PC-3 (cell line): ENCODE results near the gene CABP1. TPM values are rescaled to one million over a fixed set of nuclear protein-coding genes. Genes with fewer than 3 reads are reported as not detected.

Experiments used
- ATAC-seq: fragments of 200-7000 bp; cut with Tn5 transposase; 2 replicates; pipeline ENCODE4 v1.9.1; 2020; ENCODE audit warnings: mild to moderate bottlenecking, moderate library complexity
- BruUV-seq: library from RNA; stranded (reverse); fragments of 400-500 nt; replicated peaks from 2 replicates; lab custom pipeline; 2021; lab: Mats Ljungman, UMichigan
- CTCF ChIA-PET: fragments of 300-600 bp; sonication (Branson Sonifier 250); formaldehyde crosslinking; loops from one replicate; lab custom pipeline; 2022; ENCODE audit warnings: antibody characterized with exemption; lab: Charles Lee
- POLR2A ChIA-PET: fragments of 300-600 bp; sonication (Branson Sonifier 250); formaldehyde crosslinking; loops from one replicate; lab custom pipeline; 2022; ENCODE audit warnings: antibody characterized with exemption; ENCODE audit not compliant: unreplicated experiment; lab: Charles Lee
- DNase-seq: peaks from one replicate; pipeline ENCODE4 v3.0.0-alpha.2; 2015
- H2AFZ ChIP-seq: fragments of 300-600 bp; sonication (generic); 2 replicates; pipeline ENCODE4 v1.6.0; 2016; ENCODE audit warnings: antibody characterized with exemption, low read length
- H3F3A ChIP-seq: fragments of 300-600 bp; sonication (generic); one replicate; pipeline ENCODE4 v1.6.0; 2017; ENCODE audit warnings: antibody characterized with exemption, low read length, control low read depth, mild to moderate bottlenecking; ENCODE audit not compliant: unreplicated experiment
- H3K27ac ChIP-seq: fragments of 300-600 bp; sonication (generic); 2 replicates; pipeline ENCODE4 v1.5.1; 2016; ENCODE audit warnings: mild to moderate bottlenecking, low read length
- H3K27me3 ChIP-seq: fragments of 300-600 bp; sonication (generic); 2 replicates; pipeline ENCODE4 v1.6.1; 2016; ENCODE audit warnings: low read length, mixed read lengths
- H3K36me3 ChIP-seq: fragments of 300-600 bp; sonication (generic); 2 replicates; pipeline ENCODE4 v1.6.1; 2016; ENCODE audit warnings: low read depth, mixed run types, low read length, mixed read lengths
- H3K4me1 ChIP-seq: fragments of 300-600 bp; sonication (generic); 2 replicates; pipeline ENCODE4 v1.5.1; 2016; ENCODE audit warnings: low read length; ENCODE audit not compliant: insufficient read depth
- H3K4me2 ChIP-seq: fragments of 300-600 bp; sonication (generic); 2 replicates; pipeline ENCODE4 v1.6.0; 2016; ENCODE audit warnings: low read length
- H3K4me3 ChIP-seq: fragments of 300-600 bp; sonication (generic); 2 replicates; pipeline ENCODE4 v1.5.1; 2016; ENCODE audit warnings: mild to moderate bottlenecking, low read length, mixed read lengths
- H3K79me2 ChIP-seq: fragments of 300-600 bp; sonication (generic); 2 replicates; pipeline ENCODE4 v1.6.1; 2017; ENCODE audit warnings: low read length, mixed read lengths
- H3K9ac ChIP-seq: fragments of 300-600 bp; sonication (generic); 2 replicates; pipeline ENCODE4 v1.6.0; 2016; ENCODE audit warnings: mild to moderate bottlenecking, low read length
- H3K9me2 ChIP-seq: fragments of 300-600 bp; sonication (generic); replicated peaks from 2 replicates; pipeline ENCODE4 v1.6.1; 2016; ENCODE audit warnings: mixed run types, low read length, mixed read lengths
- H3K9me3 ChIP-seq: fragments of 300-600 bp; sonication (generic); 2 replicates; pipeline ENCODE4 v1.6.1; 2016; ENCODE audit warnings: low read length, mixed read lengths
- H4K20me1 ChIP-seq: fragments of 300-600 bp; sonication (generic); 2 replicates; pipeline ENCODE4 v1.6.1; 2016; ENCODE audit warnings: low read length, mixed read lengths
- EZH2 ChIP-seq: fragments of 300-600 bp; sonication (generic); IDR thresholded peaks from one replicate; pipeline ENCODE4 v1.6.1; 2017; ENCODE audit warnings: antibody characterized with exemption, mild to moderate bottlenecking, low read length; ENCODE audit not compliant: unreplicated experiment
- EZH2phosphoT487 ChIP-seq: fragments of 300-600 bp; sonication (generic); IDR thresholded peaks from 2 replicates; pipeline ENCODE4 v1.6.1; 2018; ENCODE audit warnings: mild to moderate bottlenecking, antibody characterized with exemption, low read length, borderline replicate concordance
- intact Hi-C: fragments of 100-400 bp; cut with micrococcal nuclease; formaldehyde crosslinking; loops from 2 replicates; pipeline ENCODE4 v1.9.0; 2023
- total RNA-seq: library from RNA; depleted of rRNA; stranded (reverse); fragments of >200 nt; gene quantifications from 2 replicates; pipeline ENCODE4 v1.2.3, GENCODE V29; 2014
- TF ChIP-seq, protein P1 (sequence below): fragments of 300-600 bp; sonication (generic); conservative IDR thresholded peaks from 2 replicates; pipeline ENCODE4 v1.5.1; 2017; ENCODE audit warnings: antibody characterized with exemption, low read depth, mild to moderate bottlenecking, low read length

The CABP1 gene
- total RNA-seq, 1 experiment from 2014 or later: not detected

- DNase-seq (peak; percentile 99), ATAC-seq (peak; percentile 81)
- Histone ChIP-seq H3K79me2 (peaks cover 43% of the 10 kb centered on the region), H3K27me3 (no peaks in the 10 kb centered on the region), H3K4me1 (peaks cover 31% of the 10 kb centered on the region), H3K9ac (peak overlapping the region; percentile 95), H3K4me2 (peak overlapping the region; percentile 98), H2AFZ (peak overlapping the region; percentile 85), H3K9me2 (no peaks in the 10 kb centered on the region), H3K36me3 (no peaks in the 10 kb centered on the region), H3K4me3 (peak overlapping the region; percentile 96), H4K20me1 (peaks cover 36% of the 10 kb centered on the region), H3K27ac (peak overlapping the region; percentile 93), H3F3A (no peaks in the 10 kb centered on the region), H3K9me3 (no peaks in the 10 kb centered on the region)
- ChIA-PET POLR2A (no interaction called here), CTCF (interaction anchor here (1.1 kb wide), 1 partner anchor 37 kb away, joined by 6 read pairs; no protein-coding TSS in a partner anchor)
- no TSS peak for BruUV-seq
- TF ChIP-seq EZH2: no peak
- TF ChIP-seq EZH2phosphoT487: no peak
- TF ChIP-seq, protein P1, sequence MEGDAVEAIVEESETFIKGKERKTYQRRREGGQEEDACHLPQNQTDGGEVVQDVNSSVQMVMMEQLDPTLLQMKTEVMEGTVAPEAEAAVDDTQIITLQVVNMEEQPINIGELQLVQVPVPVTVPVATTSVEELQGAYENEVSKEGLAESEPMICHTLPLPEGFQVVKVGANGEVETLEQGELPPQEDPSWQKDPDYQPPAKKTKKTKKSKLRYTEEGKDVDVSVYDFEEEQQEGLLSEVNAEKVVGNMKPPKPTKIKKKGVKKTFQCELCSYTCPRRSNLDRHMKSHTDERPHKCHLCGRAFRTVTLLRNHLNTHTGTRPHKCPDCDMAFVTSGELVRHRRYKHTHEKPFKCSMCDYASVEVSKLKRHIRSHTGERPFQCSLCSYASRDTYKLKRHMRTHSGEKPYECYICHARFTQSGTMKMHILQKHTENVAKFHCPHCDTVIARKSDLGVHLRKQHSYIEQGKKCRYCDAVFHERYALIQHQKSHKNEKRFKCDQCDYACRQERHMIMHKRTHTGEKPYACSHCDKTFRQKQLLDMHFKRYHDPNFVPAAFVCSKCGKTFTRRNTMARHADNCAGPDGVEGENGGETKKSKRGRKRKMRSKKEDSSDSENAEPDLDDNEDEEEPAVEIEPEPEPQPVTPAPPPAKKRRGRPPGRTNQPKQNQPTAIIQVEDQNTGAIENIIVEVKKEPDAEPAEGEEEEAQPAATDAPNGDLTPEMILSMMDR: no peak
- intact Hi-C loops: loop anchor here (1.0 to 5.0 kb wide), 3 partner anchors 37 to 394 kb away; partner anchors contain the start of genes RNU4-1 and RNU4-2
These were observed 45.8 kb downstream of the CABP1 start for GRCh38 chr12:120686151-120686689.

DNA sequence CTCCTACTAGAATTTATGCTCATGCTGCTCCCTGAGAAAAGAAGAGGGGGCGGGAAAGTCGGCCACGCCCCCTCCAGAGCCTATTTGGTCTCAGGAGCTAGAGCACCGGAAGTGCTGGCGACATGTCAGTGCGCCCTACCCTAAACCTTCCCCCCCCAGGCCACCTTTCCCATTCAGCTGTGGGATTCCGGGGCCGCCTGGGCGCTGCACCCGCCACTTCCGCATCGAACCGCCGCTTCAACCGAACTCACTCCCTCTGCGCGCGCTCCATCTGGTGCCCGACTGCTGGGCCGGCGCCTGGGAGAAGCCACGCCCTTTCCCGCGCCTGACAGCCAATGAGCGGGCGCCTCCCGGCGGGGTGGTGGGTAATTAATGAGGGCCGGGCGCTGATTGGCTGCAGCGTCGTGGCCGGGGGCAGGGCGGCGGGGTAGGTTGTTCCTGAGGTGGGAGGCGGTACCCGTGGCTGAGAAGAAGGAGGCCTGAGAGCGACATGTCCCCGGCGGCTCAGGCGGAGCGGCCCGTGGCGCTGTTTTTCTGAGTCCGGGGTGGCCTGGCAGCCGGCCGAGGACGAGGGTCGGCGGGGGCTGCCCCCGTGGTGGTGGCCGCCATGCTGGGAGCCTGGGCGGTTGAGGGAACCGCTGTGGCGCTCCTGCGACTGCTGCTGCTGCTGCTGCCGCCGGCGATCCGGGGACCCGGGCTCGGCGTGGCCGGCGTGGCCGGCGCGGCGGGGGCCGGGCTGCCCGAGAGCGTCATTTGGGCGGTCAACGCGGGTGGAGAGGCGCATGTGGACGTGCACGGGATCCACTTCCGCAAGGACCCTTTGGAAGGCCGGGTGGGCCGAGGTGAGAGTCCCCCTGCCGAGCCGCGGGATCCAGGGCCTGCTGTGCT lies 46.5 kb downstream of the CABP1 start, which contains the start of gene MLEC:
MLEC (plus strand) TSS at position 460 of the 888 bp plus-strand sequence; CDS start at position 608, 148 bp downstream.
- H3F3A ChIP-seq: no peaks in the 10 kb centered on the region
- ChIA-PET POLR2A (no interaction called here), CTCF (interaction anchor here (1.1 kb wide), 1 partner anchor 38 kb away, joined by 6 read pairs; no protein-coding TSS in a partner anchor)
- peak within 1 kb of the TSS; percentile 93 for H3K27ac ChIP-seq
- BruUV-seq: no TSS peak
- H3K9me2 ChIP-seq: no peaks in the 10 kb centered on the region
- ATAC-seq (peak; percentile 76), DNase-seq (peak; percentile 98)
- H3K27me3 ChIP-seq: no peaks in the 10 kb centered on the region
- H3K9me3 ChIP-seq: no peaks in the 10 kb centered on the region
- peak within 1 kb of the TSS; percentile 96 for H3K4me3 ChIP-seq
- peaks cover 39% of the 10 kb centered on the region for H4K20me1 ChIP-seq
- H3K79me2 ChIP-seq: peaks cover 50% of the 10 kb centered on the region
- no peak for TF ChIP-seq EZH2
- TF ChIP-seq, protein P1: peak; percentile 18; the same call in 1 of the 2 replicates
- no peak for TF ChIP-seq EZH2phosphoT487
- H3K36me3 ChIP-seq: no peaks in the 10 kb centered on the region
- H3K4me1 ChIP-seq: peaks cover 34% of the 10 kb centered on the region
- peak within 1 kb of the TSS; percentile 85 for H2AFZ ChIP-seq
- intact Hi-C loops: loop anchor here (1.0 to 5.0 kb wide), 4 partner anchors 38 to 395 kb away; partner anchors contain the start of genes POP5, RNU4-1 and RNU4-2
- peak within 1 kb of the TSS; percentile 98 for H3K4me2 ChIP-seq
- H3K9ac ChIP-seq: peak within 1 kb of the TSS; percentile 95
